CD4-positive, alpha-beta T cell treated with Interferon alpha-2 for 1 hour (primary cell): ENCODE data around the gene CHCHD6.

ENCODE experiments used
- DNase-seq, 2 donors: peaks; one replicate each; pipeline ENCODE4 v3.0.0-alpha.2; 2020 to 2022

Gene CHCHD6, protein sequence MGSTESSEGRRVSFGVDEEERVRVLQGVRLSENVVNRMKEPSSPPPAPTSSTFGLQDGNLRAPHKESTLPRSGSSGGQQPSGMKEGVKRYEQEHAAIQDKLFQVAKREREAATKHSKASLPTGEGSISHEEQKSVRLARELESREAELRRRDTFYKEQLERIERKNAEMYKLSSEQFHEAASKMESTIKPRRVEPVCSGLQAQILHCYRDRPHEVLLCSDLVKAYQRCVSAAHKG

GRCh38 chr3:126703512-126704493, at the start of gene CHCHD6:
Gene CHCHD6 (plus strand): TSS chr3:126704240. CDS start chr3:126704313, 73 bp downstream.
- peak; percentile 94 to 96 for DNase-seq

DNA sequence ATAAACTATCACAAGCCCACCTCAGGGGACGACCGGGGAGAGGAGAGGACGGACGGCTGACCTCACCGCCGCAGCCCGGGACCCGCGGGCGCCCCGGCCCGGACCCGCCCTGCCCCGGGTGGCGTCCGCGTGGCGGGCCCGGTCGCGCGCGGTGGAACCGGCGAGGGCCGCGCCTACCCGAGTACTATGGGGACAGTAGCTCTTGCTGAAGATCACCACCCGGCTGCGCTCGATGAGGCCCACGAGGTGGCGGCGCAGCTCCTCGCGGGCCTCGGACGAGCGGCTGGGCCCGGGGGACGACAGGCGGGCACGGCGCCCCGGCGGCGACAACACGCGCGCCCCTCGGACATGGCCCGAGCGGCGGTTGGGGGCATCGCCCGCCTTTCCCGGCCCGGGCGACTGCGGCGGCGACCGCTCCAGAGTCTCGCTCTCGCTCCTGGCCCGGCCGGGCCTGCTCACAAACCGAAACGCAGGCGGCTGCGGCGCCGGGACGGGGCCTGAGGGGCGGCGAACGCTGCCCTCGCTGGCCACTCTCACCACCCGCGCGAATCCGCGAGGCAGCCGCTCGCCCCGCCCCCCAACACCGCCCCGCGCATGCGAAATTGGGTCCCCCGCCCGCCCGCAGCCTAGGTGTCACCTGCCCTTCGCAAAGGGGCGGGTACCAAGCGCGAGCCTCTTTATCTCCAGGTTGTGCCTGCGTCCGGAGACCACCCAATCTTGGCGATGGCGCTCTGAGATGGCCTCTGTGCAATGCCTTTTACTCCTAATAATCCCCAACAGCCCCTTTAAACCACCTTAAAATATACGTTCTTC, 49.3 kb upstream of the CHCHD6 start, which contains the start of gene TXNRD3:
TSS of gene TXNRD3 (minus strand) at position 554 of the 813 bp plus-strand sequence.
- DNase-seq = peak; percentile 63 to 72

DNA sequence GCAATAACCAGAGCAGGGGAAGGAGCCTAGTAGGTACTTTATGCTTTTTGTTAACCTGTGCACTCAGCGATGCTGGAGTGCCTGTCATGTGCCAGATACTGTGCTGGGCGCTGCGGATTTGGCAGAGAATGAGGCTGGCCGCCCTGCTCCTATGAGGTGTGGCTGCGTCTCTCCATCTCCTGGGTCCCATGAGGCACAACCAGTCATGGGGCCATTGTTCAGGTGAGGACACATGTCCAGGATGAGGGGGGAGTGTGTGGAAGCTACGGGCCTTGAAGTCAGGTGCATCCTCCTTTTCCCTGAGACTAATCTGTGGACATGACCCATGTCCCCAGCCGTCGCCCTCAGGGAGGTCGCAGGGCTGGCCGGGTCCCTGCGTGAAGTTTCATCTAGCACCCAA, 48.2 kb upstream of the CHCHD6 start:
- no peak for DNase-seq

- DNase-seq = no peak
These were observed 47.5 kb upstream of the CHCHD6 start for GRCh38 chr3:126656371-126657134.

DNA sequence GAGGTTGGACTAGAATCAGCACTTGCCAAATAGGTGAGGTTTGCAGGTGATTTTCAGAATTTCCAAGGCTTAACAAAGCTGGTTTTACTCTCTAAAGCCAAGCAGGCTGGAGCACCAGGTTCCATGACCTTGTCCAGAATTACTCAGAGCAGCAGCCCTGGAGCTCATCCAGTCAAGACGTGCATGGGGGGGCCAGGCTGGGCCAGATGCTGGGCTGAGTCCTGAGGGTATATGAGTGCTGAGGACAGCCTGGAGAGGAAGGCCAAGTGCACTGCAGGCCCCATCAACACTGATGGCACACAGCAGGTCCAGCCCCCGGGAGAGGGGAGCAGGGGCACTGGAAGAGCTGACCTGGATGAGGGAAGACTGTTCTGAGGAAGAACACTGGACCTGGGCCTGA, 46.1 kb upstream of the CHCHD6 start:
- DNase-seq = no peak

- no peak for DNase-seq
These were observed 45.5 kb upstream of the CHCHD6 start for GRCh38 chr3:126658584-126658983.

GRCh38 chr3:126659915-126660886, 43.8 kb upstream of the CHCHD6 start:
- DNase-seq = no peak

DNA sequence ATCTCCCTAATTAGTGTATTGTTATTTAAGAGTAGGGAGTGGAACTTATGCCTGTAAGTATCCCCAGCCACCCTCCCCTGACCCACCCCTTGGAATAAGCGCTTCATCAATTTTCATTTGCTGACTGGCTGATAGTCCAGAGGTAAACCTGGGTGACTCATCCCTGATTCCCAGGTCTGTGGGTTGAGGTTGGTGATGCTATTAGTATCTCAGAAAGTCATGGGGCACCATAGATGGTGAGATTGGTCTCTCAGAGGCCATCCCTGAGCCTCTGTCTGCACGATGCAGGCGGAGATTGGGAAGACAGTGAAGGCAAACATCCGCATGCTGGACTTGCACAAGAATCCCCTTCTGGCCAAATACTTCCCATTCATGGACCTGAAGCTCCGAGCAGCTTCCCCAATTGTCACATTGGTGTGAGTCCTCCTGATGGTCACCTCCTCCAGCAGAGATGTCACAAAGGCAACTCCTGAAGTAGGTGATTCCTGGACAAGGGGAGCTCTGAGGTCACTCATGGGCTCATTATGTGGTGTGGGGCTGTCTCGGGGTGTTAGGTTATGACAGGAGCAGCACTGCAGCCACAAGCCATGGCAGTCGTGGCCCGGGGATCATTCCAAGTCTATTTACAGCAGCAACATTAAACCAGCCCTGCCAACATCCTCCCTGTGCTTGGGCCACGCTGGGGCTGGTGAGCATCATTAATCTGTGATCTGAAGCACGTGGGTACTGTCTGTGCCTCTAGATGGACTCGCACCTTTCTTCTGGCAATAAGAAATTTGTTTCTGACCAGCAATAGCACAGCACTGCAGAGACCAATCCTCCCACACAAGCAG, 42.3 kb upstream of the CHCHD6 start:
- no peak for DNase-seq

DNA sequence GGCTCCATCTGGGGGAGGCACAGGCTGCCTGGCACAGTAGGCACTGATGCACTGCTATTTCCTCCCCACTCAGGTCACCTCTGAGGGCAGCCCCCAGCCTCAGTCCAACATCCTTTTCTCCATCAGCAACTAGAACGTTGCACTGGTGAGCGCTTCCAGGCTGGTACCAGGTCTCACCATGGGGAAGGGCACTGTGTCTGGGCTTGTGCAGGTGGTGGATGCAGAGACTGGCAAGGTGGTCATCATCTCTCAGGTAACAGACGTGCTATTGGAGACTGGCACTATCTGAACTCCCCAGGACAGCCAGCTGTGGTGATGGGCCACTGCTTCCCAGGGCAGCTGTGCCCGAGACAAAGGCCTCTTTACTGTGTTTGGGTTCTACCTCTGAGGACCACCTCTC, 40.8 kb upstream of the CHCHD6 start:
- no peak for DNase-seq

- DNase-seq = no peak
These were observed 40.3 kb upstream of the CHCHD6 start for GRCh38 chr3:126663750-126664149.

GRCh38 chr3:126664591-126665214, 39.3 kb upstream of the CHCHD6 start:
- no peak for DNase-seq

- DNase-seq = no peak
These were observed 38.7 kb upstream of the CHCHD6 start for GRCh38 chr3:126665221-126665936.

- DNase-seq = no peak
These were observed 37.9 kb upstream of the CHCHD6 start for GRCh38 chr3:126665959-126666657.

DNA sequence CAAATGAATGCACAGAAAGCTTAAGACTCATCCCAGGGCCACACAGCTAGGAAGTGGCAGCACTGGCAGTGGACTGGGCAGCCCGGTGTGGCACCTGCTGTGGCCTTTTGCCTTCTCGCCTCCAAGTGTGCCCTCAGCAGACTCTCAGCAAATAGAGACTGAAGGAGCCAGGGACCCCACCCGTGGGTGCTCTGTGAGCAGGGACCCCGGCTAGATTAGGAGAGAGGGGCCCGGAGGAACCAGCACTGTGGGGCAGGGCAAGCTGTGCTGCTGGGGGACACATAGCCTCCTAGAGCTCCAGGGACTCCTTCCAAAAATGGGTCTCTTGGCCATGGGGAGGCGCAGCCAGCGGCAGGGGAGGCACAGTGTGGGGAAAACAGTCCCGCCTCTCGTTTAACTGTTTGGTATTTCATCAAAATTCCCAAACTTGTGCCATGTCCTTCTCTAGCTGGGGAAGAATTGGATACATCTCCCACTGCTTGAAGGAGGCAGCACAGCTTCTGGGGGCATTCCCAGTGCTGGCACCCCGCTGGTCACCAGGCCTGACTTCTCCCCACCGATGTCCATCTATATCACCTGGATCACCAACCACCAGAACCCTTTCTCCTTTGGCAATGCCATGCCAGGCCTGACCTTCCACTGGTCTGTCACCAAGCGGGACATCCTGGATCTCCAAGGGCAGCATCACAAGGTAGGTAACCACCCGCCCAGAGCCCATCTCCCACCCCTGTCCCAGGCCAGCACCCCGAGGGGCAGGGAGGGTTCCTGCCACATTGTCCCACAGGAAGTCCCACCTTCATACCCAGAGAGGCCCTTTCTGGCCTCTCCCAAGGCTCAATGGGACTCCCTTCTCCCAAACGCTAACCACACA, 37.1 kb upstream of the CHCHD6 start:
- no peak for DNase-seq

DNA sequence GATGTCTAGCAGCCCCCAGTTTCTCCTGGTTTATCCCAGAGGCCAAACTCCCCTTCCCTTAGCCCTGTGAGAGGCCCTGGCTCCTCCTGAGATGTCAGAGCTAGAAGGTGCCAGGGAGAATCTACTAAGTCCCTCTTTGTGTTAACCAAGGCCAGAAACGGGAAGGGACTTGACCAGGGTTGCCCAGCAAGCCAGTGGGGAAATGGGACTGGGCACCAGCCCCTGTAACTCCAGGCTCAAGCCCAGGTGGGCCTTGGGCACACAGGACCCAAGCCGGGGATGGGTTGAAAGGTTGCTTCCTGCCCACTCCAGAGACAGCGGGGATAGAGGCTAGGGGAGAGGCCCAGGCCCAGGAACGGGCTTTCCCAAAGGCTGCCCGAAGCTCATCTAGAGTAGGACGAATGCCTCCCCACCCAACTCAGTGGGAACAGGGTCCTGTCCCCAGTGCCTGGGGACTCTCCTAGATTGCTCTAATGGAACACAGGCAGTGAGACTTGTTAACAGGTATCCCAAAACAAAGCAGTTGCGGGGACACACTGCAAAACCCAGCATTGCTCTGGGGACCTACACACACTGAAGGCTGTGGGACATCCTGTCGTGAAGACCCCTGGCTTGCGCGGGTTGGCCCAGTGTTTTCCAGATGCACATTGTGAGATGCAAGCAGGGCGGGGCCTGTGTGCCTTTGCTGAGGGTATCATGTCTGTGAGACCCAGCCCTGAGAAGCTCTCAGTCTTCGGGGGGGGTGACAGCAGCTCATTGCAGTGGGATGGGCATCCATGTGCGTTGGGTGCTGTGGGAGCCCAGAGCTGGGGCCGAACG, 36.2 kb upstream of the CHCHD6 start:
- DNase-seq = no peak
